ENCODE measurements around the gene ENTPD6.

The ENTPD6 gene

DNA sequence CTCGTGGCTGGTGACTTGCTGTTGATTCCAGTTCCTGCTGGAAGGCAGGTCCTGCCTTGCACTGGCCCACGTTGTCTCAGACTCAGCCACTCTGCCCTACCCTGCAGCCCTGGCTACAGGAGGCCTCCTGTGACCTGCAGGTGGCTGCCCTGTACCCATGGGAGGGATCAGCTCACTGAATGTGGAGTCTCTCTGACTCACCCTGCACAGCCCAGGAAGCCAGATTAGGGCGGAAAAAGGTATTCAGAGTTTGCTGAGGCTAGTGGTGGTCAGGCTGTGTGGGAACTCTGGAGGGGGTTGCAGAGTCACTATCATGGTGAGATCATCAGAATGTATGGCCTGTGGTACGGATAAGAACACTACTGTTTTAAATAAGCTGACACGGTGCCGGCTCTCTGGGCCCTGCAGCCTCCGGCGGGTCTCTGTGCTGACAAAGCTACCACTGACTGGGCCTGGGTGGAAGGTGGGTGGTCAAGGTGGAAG lies 27.7 kb downstream of the ENTPD6 start (continued):
- TF ChIP-seq ATF2 (tag by site-specific recombination; IDR thresholded peaks at IDR 0.05; ENCODE audit: low read depth) (no peak), ZNF837 (tag by site-specific recombination; IDR thresholded peaks at IDR 0.05) (no peak), TRIM28 (IDR thresholded peaks at IDR 0.05; ENCODE audit: borderline replicate concordance, low read length) (peak; percentile 78; the same call in 1 of the 2 replicates), ZNF629 (tag by site-specific recombination; IDR thresholded peaks at IDR 0.05) (peak; percentile 73), ZNF645 (tag by site-specific recombination; IDR thresholded peaks at IDR 0.05) (no peak), ZNF624 (tag by site-specific recombination; IDR thresholded peaks at IDR 0.05) (no peak), ZNF785 (tag by site-specific recombination; IDR thresholded peaks at IDR 0.05) (no peak), ZNF132 (tag by site-specific recombination; IDR thresholded peaks at IDR 0.05; ENCODE audit: borderline replicate concordance) (no peak), ZNF239 (tag by site-specific recombination; IDR thresholded peaks at IDR 0.05) (no peak), ZNF791 (tag by site-specific recombination; IDR thresholded peaks at IDR 0.05) (no peak), ZBTB48 (tag by site-specific recombination; IDR thresholded peaks at IDR 0.05) (no peak), GLI2 (tag by site-specific recombination; IDR thresholded peaks at IDR 0.05; ENCODE audit: borderline replicate concordance, low read depth) (no peak), RBAK (tag by site-specific recombination; IDR thresholded peaks at IDR 0.05) (no peak), GLIS2 (tag by site-specific recombination; IDR thresholded peaks at IDR 0.05) (peak; percentile 89), ZNF433 (tag by site-specific recombination; IDR thresholded peaks at IDR 0.05; ENCODE audit: low read depth) (no peak), ZSCAN4 (tag by site-specific recombination; IDR thresholded peaks at IDR 0.05) (no peak), ZNF324 (tag by site-specific recombination; IDR thresholded peaks at IDR 0.05) (no peak), ZNF555 (tag by site-specific recombination; conservative IDR thresholded peaks at IDR 0.05) (no peak), ZNF623 (tag by site-specific recombination; IDR thresholded peaks at IDR 0.05) (no peak), ZNF366 (tag by site-specific recombination; conservative IDR thresholded peaks at IDR 0.05) (no peak), ZNF76 (tag by site-specific recombination; IDR thresholded peaks at IDR 0.05; ENCODE audit: borderline replicate concordance, low read depth) (no peak), ZNF529 (tag by site-specific recombination; IDR thresholded peaks at IDR 0.05; ENCODE audit: insufficient replicate concordance) (no peak), ZNF148 (tag by site-specific recombination; IDR thresholded peaks at IDR 0.05; ENCODE audit: borderline replicate concordance) (no peak), ZNF202 (tag by site-specific recombination; IDR thresholded peaks at IDR 0.05; ENCODE audit: borderline replicate concordance) (no peak), ZNF501 (tag by site-specific recombination; IDR thresholded peaks at IDR 0.05) (no peak)
- TF ChIP-seq, protein P1, sequence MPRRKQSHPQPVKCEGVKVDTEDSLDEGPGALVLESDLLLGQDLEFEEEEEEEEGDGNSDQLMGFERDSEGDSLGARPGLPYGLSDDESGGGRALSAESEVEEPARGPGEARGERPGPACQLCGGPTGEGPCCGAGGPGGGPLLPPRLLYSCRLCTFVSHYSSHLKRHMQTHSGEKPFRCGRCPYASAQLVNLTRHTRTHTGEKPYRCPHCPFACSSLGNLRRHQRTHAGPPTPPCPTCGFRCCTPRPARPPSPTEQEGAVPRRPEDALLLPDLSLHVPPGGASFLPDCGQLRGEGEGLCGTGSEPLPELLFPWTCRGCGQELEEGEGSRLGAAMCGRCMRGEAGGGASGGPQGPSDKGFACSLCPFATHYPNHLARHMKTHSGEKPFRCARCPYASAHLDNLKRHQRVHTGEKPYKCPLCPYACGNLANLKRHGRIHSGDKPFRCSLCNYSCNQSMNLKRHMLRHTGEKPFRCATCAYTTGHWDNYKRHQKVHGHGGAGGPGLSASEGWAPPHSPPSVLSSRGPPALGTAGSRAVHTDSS (tag by site-specific recombination; IDR thresholded peaks at IDR 0.05), result no peak
- TF ChIP-seq, protein P2, sequence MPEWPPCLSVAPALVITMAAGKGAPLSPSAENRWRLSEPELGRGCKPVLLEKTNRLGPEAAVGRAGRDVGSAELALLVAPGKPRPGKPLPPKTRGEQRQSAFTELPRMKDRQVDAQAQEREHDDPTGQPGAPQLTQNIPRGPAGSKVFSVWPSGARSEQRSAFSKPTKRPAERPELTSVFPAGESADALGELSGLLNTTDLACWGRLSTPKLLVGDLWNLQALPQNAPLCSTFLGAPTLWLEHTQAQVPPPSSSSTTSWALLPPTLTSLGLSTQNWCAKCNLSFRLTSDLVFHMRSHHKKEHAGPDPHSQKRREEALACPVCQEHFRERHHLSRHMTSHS (tag by site-specific recombination; IDR thresholded peaks at IDR 0.05), result no peak
- TF ChIP-seq, protein P3, sequence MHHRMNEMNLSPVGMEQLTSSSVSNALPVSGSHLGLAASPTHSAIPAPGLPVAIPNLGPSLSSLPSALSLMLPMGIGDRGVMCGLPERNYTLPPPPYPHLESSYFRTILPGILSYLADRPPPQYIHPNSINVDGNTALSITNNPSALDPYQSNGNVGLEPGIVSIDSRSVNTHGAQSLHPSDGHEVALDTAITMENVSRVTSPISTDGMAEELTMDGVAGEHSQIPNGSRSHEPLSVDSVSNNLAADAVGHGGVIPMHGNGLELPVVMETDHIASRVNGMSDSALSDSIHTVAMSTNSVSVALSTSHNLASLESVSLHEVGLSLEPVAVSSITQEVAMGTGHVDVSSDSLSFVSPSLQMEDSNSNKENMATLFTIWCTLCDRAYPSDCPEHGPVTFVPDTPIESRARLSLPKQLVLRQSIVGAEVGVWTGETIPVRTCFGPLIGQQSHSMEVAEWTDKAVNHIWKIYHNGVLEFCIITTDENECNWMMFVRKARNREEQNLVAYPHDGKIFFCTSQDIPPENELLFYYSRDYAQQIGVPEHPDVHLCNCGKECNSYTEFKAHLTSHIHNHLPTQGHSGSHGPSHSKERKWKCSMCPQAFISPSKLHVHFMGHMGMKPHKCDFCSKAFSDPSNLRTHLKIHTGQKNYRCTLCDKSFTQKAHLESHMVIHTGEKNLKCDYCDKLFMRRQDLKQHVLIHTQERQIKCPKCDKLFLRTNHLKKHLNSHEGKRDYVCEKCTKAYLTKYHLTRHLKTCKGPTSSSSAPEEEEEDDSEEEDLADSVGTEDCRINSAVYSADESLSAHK (tag by site-specific recombination; IDR thresholded peaks at IDR 0.05), result no peak
- TF ChIP-seq, protein P4, sequence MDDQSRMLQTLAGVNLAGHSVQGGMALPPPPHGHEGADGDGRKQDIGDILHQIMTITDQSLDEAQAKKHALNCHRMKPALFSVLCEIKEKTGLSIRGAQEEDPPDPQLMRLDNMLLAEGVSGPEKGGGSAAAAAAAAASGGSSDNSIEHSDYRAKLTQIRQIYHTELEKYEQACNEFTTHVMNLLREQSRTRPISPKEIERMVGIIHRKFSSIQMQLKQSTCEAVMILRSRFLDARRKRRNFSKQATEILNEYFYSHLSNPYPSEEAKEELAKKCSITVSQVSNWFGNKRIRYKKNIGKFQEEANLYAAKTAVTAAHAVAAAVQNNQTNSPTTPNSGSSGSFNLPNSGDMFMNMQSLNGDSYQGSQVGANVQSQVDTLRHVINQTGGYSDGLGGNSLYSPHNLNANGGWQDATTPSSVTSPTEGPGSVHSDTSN (CRISPR knock-in tag; IDR thresholded peaks at IDR 0.05), result no peak

Measured in HEK293 (cell line).